Calu3 (cell line): Measurements from ENCODE around the gene POLR3A. TPM values are rescaled to one million over a fixed set of nuclear protein-coding genes. Genes with fewer than 3 reads are reported as not detected.

Experiments used
- BruUV-seq: library from RNA; stranded (reverse); fragments of 400-500 nt; replicated peaks from 2 replicates; lab custom pipeline; 2021; lab: Mats Ljungman, UMichigan
- CTCF ChIA-PET: fragments of 300-600 bp; sonication (Branson Sonifier 250); formaldehyde crosslinking; loops from one replicate; lab custom pipeline; 2022; ENCODE audit warnings: antibody characterized with exemption; lab: Charles Lee
- DNase-seq: peaks from one replicate; pipeline ENCODE4 v3.0.0; 2022
- H3K27ac Mint-ChIP-seq: one replicate; pipeline ENCODE4 v1.8.0; 2022; ENCODE audit warnings: mixed read lengths; ENCODE audit not compliant: unreplicated experiment
- H3K27me3 Mint-ChIP-seq: one replicate; pipeline ENCODE4 v1.8.0; 2022; ENCODE audit warnings: mixed read lengths; ENCODE audit not compliant: unreplicated experiment
- H3K36me3 Mint-ChIP-seq: one replicate; pipeline ENCODE4 v1.8.0; 2022; ENCODE audit warnings: mild to moderate bottlenecking, moderate library complexity, mixed read lengths; ENCODE audit not compliant: insufficient read depth, unreplicated experiment
- H3K4me1 Mint-ChIP-seq: one replicate; pipeline ENCODE4 v1.8.0; 2022; ENCODE audit warnings: mild to moderate bottlenecking, low read depth, mixed read lengths; ENCODE audit not compliant: unreplicated experiment
- H3K4me3 Mint-ChIP-seq: one replicate; pipeline ENCODE4 v1.8.0; 2022; ENCODE audit warnings: mild to moderate bottlenecking, low read depth, moderate library complexity, mixed read lengths; ENCODE audit not compliant: unreplicated experiment
- H3K9me3 Mint-ChIP-seq: one replicate; pipeline ENCODE4 v1.8.0; 2022; ENCODE audit warnings: low read depth, mixed read lengths; ENCODE audit not compliant: unreplicated experiment
- intact Hi-C: fragments of 100-400 bp; cut with micrococcal nuclease; formaldehyde crosslinking; loops from one replicate; pipeline ENCODE4 v1.10.0; 2022; ENCODE audit not compliant: unreplicated experiment
- total RNA-seq: library from RNA; stranded (reverse); gene quantifications from 2 replicates; pipeline ENCODE4 v1.2.3, GENCODE V29; 2022
- TF ChIP-seq, protein P1 (sequence below): fragments of 200-600 bp; IDR thresholded peaks from one replicate; pipeline ENCODE4 v1.8.0; 2022; ENCODE audit warnings: antibody characterized with exemption; ENCODE audit not compliant: unreplicated experiment

Gene POLR3A
- total RNA-seq, 1 experiment from 2014 or later: 26.6 TPM

DNA sequence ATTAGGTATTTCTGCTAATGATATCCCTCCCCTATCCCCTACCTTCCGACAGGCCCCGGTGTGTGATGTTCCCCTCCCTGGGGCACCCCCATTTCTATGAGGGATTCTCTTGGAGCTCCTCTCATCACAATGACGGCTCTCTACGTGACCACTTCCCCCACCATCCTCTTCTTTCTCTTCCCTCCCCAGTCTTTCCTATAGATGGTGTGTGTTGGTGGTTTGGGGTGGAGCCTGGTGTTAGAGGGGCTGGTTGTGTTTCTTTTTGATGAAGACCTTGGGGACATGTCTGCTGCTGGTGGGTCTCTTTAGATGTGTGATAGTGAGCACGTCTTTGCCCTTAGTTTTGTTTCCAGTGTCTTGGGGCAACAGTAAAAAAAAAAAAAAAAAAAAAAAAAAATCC lies 33.0 kb upstream of the POLR3A start:
- Mint-ChIP-seq H3K4me3 (no peak overlapping the region), H3K27ac (no peak overlapping the region), H3K9me3 (no peaks in the 10 kb centered on the region), H3K27me3 (peaks cover 50% of the 10 kb centered on the region), H3K4me1 (no peaks in the 10 kb centered on the region), H3K36me3 (no peaks in the 10 kb centered on the region)
- CTCF ChIA-PET: no interaction called here
- intact Hi-C loops: loop anchor here (10.0 kb wide), 1 partner anchor 143 kb away; no protein-coding TSS in a partner anchor
- BruUV-seq: no TSS peak
- no peak for DNase-seq
- TF ChIP-seq, protein P1, sequence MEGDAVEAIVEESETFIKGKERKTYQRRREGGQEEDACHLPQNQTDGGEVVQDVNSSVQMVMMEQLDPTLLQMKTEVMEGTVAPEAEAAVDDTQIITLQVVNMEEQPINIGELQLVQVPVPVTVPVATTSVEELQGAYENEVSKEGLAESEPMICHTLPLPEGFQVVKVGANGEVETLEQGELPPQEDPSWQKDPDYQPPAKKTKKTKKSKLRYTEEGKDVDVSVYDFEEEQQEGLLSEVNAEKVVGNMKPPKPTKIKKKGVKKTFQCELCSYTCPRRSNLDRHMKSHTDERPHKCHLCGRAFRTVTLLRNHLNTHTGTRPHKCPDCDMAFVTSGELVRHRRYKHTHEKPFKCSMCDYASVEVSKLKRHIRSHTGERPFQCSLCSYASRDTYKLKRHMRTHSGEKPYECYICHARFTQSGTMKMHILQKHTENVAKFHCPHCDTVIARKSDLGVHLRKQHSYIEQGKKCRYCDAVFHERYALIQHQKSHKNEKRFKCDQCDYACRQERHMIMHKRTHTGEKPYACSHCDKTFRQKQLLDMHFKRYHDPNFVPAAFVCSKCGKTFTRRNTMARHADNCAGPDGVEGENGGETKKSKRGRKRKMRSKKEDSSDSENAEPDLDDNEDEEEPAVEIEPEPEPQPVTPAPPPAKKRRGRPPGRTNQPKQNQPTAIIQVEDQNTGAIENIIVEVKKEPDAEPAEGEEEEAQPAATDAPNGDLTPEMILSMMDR: no peak

DNA sequence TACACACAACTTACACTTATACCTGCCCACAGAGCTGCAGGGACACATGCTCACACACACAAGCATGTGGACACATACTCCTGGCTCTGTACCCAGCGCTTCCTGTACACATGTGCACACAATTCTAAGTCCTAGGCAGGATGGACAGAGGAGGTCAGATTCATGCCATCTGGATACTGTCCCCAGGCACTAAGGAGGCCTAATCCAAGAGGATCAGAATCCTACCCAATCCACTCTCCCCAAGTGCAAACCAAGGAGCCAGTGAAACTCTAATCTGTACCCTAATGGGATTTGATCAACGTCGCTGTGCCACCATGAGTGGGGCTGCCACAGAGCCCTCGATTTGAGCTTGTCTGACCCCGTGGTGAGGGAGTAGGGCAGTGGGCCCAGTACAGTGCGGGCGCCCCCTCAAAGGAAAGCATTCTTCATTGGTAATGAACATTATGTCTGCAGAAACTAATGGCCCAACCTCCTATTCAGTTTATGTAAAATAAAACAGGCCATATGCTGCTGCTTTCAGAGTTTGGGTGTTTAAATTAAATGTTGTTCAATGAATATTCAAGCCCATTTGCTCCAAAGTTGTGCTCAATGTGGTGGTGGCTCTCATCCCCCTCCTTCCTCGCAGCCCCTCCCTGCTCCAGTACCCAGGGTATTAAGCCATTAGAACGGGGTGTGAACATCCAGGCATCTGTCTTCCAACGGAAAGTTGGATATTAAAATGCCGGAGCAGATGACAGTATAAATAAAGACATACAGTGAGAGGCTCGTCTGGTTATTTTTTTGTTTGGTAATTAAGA lies 30.8 kb upstream of the POLR3A start:
- BruUV-seq: no TSS peak
- H3K4me1 Mint-ChIP-seq: no peaks in the 10 kb centered on the region

DNA sequence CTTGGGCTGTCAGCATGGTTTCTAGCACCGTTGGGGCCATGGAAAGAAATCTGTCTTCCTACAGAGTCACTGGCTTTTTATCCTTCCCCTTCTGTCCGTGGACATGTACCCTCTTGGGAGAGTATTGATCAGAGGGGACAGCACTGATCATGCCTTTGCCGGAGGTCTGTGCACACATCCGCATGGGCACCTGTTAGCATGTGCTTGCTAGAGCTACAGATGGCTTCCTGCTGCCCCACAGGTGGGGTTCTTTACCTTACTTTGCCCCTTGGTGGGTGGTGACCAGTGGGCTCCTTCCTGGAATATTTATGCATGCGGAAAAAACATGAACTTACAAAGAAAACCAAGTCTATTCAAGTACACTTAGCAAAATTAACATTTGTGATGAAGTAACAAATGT lies 29.2 kb upstream of the POLR3A start:
- Mint-ChIP-seq H3K9me3 (no peaks in the 10 kb centered on the region), H3K27ac (no peak overlapping the region), H3K4me3 (no peak overlapping the region), H3K4me1 (no peaks in the 10 kb centered on the region), H3K36me3 (no peaks in the 10 kb centered on the region), H3K27me3 (peaks cover 48% of the 10 kb centered on the region)
- intact Hi-C loops: no loop called here
- CTCF ChIA-PET: no interaction called here
- BruUV-seq: no TSS peak
- DNase-seq: no peak
- TF ChIP-seq, protein P1: no peak

More for the DNA sequence above, 30.8 kb upstream of the POLR3A start:
- CTCF ChIA-PET: no interaction called here
- peaks cover 39% of the 10 kb centered on the region for H3K27me3 Mint-ChIP-seq
- DNase-seq: no peak
- H3K4me3 Mint-ChIP-seq: no peak overlapping the region
- no peak overlapping the region for H3K27ac Mint-ChIP-seq
- no peaks in the 10 kb centered on the region for H3K36me3 Mint-ChIP-seq
- intact Hi-C loops: loop anchor here (10.0 kb wide), 1 partner anchor 145 kb away; no protein-coding TSS in a partner anchor
- TF ChIP-seq, protein P1: no peak
- no peaks in the 10 kb centered on the region for H3K9me3 Mint-ChIP-seq

DNA sequence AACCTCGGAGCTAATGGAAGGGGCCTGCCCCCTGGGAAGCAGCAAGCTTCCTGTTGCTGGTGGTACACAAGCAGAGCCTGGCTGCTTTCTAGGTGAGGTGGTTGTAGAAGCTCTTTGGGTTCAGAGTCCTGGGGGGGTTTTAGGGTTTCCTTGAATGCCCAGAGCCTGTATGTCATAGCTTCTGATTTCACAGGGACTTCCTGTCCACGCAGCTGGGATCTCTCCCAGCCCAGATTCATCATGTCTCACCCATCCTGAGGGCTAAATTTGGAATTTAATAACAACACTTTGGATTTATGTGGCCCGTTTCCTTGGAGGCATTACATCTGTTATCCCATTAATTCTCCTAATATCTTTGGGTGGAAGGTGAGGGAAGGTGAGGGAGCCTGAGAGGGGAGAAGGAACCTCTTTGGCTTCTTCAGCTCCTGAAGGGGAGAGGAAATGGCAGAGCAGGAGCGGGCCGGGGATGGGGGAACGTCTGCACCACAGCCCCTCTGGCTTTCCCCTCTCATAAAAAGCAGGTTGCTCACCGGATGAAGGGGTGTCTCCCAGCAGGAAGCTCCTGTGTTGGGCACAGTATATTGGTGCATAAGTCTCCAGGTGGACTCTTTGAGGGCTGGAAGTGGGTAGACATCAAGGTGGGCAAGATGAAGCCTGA lies 24.0 kb upstream of the POLR3A start:
- no peak overlapping the region for H3K4me3 Mint-ChIP-seq
- DNase-seq: no peak
- no peaks in the 10 kb centered on the region for H3K36me3 Mint-ChIP-seq
- H3K4me1 Mint-ChIP-seq: no peaks in the 10 kb centered on the region
- intact Hi-C loops: no loop called here
- H3K27ac Mint-ChIP-seq: no peak overlapping the region
- H3K9me3 Mint-ChIP-seq: no peaks in the 10 kb centered on the region
- TF ChIP-seq, protein P1: no peak
- H3K27me3 Mint-ChIP-seq: peaks cover 30% of the 10 kb centered on the region
- CTCF ChIA-PET: interaction anchor here (0.7 kb wide), 1 partner anchor 985 kb away, joined by 4 read pairs; no protein-coding TSS in a partner anchor
- no TSS peak for BruUV-seq
